GM19238 (cell line): ENCODE measurements around the gene ATP6V0D1.
"Not testable (repeated sequence)": the region's sequence is repeated elsewhere in the genome, so short reads cannot be mapped to it uniquely, and the experiment has no call there.

Experiments
- DNase-seq: peaks from one replicate; pipeline ENCODE4 v3.0.0; 2011; ENCODE audit warnings: low spot score; ENCODE audit not compliant: insufficient read length

ATP6V0D1 gene

DNA sequence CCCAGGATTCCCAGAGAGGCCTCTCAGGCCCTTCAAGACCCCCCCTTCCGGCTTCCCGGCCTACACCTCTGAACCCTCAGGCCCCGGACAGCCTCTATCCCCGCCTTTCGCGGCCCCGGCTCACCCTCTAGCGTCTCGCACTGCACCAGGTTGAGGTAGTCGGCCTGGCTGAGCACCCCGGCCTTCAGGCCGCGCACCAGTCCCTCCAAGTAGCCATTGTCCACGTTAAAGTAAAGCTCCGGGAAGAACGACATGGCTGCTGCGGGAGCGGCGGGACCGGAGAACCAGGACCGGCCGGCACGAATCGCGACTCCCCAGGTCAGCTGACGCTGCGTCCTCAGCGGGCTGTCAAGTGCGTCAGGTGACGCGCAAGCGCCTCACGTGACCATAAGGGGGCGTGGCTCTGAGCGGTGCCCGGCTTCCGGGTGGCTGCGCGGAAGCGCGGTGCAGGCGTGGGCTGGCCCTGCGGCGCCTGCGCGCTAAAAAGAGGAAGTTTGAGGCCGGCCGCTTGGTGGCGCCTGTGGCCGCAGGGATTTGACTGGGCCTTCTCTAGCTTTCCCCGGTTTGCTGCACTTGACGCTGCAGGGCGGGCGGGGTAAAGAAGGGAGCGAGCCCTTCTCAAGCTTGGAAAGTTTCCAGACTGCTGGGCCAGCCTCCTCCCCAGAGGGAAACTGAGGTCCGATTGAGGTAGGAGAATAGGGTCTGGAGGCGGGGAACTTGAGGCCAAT lies at the start of gene ATP6V0D1:
Gene ATP6V0D1 (minus strand): TSS at position 325 of the 728 bp plus-strand sequence. CDS start 71 bp downstream, at position 254.
- peak; percentile 98 for DNase-seq

DNA sequence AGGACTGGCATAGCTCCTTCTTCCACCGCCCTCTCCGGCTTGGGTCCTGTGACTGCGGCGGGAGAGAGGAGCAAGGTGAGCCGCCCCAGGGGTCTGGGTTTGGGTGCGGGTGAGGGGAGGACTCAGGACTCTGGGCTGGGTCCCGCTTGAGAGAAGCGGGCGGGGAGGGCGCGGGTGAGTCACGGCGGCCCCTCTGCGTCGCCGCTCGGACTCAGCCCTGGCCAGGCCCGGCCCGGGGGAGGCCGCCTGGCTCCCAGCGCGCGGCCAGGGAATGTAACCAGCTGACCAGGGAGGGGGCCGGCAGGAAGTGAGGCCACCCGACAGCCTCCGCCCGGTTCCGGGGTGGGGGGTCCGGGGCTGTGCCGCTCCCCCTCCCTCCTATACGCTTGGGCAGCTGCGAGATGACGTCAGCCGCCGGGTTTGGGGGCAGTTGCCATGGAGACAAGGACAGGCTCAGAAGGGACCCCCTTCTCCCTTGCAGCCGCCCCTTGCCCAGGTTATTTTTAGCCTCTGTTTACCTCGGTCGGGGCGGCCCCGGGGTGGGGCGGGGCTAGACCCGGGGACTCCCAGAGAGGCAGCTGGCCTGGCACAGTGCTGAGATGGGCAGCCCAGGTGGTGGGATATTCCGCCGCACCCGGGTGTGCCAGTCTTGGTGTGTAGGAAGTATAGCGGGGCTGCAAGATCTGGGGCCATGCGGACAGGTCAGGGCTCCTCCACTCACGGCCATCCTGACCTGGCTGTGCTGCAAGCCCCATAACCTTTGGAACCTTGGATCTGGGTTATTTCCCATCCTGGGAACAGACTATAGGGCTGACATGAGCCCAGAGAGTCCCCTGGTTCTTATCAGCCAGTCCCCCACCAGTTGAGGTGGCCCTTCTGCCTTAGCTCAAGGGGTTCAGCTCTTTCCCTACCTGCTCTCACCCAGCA lies 49.3 kb upstream of the ATP6V0D1 start:
- DNase-seq, result no peak

DNA sequence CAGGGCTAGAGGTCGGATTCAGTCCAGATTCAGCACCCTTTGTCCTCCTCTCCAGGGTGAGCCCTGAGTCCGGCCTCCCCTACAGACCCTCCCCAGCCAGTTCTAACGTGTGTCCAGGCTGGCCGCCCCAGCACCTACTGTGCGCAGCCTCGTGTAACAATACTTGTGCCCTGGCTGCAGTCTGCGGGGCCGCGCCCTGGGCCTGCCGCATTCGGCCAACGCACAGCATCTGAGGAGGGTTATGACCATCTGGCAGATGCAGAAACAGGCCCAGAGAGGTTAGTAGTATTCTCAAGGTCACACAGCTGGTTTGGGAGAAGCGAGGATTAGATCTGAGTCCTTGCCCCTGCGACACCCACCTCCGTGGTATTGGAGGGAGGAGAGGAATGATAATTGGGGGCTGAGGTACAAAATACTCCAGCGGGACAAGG lies 48.6 kb upstream of the ATP6V0D1 start:
- DNase-seq, result no peak

DNA sequence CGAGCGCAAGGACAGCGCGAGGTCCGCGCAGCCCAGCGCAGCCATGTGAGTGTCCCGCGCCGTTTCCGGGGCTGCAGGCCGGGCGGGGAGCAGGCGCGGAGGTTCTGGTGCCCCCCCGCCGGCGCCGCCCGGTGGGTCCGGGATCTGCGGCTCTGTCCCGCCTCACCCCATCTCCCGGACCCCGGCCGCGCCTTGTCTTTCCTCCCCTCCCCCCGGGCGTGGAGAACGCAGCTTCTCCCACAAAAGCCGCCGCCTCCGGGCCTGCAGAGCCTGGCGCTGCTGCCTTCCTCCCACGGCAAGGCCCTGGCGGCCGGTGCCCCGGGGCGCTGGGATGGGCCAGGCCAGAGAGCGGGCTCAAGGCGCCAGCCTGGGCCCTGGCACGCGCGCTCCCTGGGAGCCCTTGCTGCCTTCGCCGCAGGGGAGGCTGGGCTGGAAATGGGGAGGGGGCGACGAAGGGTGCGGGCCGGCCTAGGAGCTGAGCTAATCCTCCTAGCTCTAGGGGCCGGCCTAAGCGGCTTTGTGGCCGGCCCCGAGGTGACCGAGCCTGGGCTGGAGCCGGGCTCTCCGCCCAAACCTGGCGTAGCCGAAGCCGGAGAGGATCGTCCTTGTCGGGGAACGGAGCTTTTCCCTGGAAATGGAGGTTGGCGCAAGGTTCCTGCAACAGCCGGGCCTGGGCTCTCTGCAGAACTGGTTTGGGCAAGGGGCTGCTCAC lies 48.1 kb upstream of the ATP6V0D1 start:
- no peak for DNase-seq

DNA sequence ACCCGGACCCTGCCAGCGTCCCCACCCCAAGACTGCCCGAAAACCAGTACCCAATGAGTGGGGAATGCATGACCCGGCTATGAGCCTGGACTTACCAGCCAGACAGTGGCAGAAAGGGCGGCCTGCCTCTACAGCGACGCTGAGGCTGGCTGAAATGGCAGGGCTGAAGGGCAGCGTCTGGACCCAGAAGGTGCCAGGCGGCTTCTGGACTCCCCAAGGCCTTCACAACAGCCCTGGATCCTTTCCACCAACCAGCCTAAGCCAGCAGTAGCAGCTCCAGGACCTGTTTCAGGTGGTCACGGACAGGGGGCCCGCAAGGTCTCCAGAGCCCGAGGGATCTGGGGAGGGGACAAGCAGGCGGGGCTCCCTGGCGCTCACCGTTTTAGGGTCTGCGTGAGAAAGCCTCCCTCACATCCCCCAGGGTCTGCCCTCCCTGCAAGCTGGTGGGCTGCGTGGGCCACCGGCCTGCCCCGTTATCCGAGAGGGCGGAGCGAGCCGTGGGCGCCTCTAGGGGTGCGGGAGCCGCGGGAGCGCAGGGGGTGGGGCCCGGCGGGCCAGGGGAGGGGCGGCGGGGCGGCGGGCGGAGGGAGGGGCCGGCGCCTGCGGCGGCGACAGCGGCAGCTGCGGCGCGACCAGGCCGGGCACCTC lies 47.4 kb upstream of the ATP6V0D1 start, which contains the start of gene RIPOR1:
Gene RIPOR1 (plus strand): TSS at position 608 of the 648 bp plus-strand sequence. CDS start 9,618 bp downstream, outside the sequence.
- no peak for DNase-seq

DNA sequence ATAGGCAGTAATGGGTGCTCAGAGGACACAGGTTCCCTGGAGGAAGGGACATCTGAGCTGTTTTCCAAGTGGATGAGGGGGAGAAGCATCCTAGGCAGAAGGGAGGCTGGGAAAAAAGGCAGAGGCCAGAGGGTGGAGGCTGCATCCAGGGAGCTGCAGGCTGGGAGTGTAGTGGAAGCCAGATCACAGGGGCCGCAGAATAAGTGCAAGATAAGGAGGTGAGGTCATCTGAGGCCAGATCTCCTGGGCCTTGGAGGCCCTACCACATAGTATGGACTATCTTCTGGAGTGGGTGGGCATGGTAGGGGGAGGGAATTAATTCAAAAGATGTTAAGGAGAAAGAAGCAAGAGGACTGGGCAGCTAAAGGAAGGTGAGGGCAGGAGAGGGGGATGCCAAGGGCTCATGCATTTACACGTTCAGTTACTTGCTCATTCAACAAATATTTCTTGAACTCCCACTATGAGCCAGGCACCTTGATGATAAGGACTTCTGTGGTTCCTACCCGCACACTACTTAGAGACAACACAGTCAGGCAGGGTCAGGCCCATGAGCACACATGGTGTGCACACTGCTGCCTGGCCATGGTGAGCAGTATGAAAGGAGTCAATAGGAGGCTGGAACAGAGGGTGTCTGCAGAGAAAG lies 45.3 kb upstream of the ATP6V0D1 start:
- DNase-seq, result no peak

DNA sequence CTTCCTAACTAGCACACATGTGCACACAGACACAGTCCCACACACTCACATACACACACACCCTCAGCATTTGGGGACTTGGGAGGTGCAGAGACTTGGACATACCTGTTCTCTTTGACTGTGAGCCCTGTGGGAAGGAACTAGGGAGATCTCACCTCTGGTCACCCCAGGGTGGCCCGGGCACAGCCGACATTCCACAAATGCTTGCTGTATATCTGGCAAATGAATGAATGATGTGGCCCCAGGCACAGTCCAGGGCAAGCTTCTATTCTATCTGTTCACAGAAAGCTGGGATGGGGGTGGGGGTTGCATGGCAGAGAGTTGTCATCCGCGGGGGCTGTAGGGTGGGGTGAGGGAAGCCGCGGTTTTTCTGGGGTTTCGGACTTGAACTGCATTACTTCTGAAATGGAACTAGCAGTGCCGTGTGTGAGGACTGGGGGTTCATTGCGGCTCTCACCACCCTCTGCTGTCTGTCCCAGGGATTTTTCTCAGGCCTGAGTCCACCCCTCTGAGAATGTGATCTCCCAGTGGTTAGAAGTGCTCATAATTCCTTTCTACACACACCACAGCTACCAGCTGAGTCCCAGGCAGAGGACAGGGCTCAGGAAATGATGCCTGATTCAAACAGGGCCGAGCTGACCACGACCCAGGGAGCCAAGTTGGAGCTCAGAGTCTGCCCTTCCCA lies 44.4 kb upstream of the ATP6V0D1 start:
- DNase-seq, result no peak

DNA sequence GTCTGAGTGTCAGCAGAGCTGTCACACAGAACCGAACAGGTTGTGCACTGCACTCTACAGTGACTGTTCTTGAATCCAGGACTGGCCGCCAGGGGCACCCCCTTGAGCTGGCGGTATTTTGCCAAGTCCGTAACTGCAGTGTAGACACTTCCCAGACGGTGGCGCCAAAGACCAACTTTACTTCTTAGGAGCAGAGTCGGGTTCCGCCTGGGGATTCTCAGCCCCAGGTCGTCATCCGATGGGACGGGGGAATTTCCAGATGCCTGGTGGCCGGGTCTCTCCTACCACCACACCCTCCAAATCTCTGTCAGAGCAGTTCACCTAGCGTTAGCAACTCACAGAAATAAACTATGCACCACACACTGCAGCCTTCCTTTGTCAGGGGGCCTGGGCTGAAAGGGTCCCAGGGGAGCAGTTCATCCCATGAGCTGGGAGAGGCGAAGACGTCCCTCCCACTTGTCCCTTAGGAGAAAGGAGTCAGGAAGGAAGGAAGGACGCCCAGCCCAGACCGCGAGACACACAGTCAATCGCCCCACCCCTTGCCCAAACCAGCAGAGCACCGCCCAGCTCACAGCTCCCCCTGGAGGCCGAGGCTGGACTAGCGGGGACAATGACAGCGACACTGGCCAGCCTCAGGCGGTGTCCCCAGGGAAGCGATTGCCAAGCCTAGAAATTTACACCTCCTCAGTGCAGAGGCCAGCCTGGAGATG lies 40.3 kb upstream of the ATP6V0D1 start:
- DNase-seq, result peak; percentile 88

DNA sequence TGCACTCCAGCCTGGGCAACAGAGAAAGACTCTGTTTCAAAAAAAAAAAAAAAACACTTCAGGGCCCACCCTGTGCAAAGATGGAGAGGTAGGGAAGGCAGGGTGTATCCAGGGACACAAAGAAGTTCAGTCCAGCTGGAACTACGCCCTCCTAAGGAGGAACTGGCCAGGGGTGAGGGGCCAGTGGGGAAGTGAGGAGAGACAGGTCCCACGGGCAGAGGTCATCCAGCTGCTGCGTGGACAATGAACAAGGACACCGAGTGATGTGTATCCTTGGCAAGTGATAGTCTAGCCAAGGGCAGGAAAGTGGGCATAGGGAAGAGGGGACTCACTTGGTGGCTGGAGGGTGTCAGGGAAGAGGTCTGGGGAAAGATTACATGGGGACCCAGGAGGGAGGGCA lies 38.3 kb upstream of the ATP6V0D1 start:
- no peak for DNase-seq

DNA sequence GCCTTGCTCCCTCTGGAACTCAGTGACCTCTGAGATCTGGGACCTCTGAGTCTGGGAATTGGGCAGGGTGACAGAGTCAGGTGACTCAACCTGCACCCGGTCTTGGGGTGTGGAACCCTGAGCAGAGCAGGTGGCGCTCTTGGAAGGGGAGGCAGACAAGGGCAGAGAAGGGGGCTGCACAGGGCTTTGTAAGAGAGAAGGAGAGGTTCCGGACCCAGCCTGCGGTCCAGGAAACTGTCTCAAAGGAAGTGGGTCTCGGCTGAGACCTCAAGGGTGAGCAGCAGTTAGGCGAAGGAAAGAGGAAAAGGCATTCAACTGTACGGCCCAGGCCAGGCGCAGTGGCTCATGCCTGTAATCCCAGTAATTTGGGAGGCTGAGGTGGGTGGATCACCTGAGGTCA lies 37.7 kb upstream of the ATP6V0D1 start:
- DNase-seq, result no peak

DNA sequence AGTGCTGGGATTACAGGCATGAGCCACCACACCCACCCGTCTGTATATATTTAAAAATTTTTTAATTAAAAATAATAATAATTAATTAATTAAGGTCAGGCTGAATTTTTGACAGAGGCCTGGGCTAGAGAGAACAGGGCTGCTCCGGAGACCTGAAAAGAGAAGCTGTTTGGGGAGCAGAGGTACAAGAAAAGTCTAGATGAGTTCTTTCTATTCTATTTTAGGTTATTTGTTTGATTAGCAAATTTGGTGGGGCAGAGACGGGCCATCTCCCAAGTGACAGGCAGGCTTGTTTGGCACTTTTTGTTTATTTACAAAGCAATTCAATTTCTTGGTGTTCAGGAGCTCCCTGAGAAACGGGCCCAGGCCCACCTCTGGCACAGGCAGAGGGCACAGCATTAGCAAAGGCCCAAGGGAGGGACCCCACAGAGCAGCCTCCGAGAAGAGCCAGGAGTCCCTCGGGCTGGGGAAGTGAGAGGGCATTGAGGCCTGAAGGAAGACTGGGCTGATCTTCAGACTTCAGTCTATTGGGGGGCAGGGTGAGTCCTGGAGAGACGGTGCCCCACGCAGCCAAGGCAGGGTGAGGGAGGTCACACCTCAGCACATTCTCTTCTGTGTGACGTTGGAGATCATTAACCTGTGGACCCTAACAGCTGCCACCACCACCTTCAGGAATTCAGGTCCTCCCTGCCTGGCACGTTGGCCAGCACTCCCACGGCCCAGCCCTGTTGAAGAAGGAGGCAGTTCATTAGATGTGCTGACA lies 36.9 kb upstream of the ATP6V0D1 start:
- peak; percentile 61 for DNase-seq

DNA sequence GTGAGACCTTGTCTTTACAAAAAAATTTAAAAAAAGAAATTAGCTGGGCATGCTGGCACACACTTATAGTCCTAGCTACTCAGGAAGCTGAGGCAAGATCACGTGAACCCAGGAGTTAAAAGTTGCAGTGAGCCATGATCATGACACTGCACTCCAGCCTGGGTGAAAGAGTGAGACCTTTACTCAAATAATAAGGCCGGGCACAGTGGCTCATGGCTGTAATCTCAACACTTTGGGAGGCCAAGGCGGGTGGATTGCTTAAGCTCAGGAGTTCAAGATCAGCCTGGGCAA lies 36.1 kb upstream of the ATP6V0D1 start:
- no peak for DNase-seq

DNA sequence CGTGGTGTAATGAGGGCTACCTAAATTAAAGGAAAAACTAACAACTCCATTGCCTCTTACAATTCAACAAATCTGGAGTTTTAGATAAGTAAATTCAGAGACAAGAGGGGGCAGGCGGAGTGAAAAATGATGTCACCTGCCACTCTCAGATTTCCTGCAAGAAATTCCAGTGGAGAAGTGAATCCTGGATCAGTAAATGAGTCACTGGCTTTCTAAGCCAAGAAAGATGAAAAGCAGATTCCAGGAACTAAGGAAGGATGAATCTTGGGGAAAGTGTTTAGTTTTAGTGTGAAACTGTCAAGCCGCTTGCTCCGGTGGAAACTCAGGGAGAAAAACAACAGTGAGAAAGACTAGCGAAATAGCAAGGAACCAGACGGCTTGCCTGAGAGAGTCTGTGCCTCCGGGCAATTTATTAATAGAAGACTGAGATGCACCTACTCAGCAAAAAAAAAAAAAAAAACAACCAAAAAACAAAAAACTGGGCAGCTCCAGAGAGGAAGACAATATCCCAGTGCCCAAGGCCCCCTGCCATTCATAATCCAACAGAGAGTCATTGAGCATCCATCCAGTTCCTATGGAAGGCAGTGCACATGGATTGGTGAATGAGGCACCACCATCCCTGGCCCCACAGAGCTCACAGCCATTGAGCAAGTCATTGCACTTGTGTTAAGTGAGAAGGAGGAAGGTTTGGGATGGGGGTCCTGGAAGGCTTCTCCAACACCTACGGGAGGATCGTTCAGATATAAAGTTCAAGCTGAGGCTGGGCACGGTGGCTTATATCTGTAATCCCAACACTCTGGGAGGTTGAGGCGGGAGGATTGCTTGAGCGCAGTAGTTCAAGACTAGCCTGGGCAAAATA lies 35.6 kb upstream of the ATP6V0D1 start:
- DNase-seq, result no peak

DNA sequence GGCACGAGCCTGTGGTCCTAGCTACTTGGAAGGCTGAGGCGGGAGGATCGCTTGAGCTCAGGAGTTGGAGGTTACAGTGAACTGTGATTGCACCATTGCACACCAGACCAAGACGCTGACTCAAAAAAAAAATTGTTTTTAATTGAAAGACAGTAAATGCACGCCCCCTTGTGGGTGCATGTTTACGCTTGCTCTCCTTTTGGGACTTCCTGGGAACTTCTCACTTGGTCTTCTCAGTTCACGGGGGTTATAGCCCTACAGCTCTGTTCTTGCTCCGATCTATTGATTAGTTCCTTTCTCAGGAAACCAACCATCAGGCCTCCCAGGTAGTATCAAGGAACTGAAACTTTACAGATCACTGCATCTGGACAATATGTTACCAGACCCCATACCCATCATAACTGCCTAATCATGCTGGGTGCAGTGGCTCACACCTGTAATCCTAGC lies 33.4 kb upstream of the ATP6V0D1 start:
- peak; percentile 58 for DNase-seq

DNA sequence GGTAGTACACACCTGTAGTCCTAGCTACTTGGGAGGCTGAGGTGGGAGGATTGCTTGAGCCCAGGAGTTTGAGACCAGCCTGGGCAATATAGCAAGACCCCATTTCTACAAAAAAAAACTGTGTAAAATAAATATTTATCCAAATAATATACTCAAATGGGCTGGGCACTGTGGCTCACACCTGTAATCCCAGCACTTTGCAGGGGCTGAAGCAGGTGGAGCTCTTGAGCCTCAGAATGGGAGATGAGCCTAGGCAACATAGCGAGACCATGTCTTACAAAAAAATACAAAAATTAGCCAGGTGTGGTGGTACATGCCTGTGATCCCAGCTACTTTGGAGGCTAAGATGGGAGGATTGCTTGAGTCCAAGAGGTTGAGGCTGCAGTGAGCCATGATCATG lies 32.9 kb upstream of the ATP6V0D1 start:
- not testable (repeated sequence) for DNase-seq

DNA sequence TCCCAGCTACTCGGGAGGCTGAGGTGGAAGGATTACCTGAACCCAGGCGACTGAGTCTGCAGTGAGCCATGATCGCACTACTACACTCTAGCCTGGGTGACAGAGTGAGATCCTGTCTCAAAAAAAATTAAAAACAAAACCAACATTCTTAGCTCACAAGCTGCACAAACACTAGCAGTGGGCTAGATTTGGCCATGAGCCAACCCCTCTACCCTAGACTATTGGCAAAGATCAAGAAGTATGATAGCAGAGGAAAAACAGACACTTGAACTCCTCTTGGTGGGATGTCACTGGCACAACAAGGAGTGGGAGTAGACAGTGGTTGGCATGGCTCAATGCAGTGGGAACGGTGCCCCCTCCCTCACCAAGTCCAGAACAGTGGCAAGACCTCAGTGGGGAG lies 28.1 kb upstream of the ATP6V0D1 start:
- DNase-seq, result no peak

DNA sequence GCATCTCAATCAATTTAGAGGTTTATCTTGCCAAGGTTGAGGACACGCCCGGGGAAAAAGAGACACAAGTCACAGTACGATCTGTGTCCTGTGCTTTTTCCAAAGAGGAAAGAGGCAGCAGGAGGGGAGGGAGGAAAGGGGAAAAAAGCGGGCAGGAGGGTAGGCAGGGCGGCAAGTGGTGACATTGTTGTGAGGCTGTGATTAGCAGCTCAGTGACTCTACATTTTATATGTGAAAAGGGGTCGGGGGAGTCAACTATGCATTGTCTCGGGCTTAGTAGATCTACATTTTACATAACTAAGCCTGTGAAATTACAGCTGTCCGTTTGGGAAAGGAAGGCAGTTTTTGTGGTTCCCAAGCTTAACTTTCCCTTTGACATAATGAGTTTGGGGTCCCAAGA lies 25.5 kb upstream of the ATP6V0D1 start:
- no peak for DNase-seq
